Subcutaneous adipose tissue (tissue), 4 donors: ENCODE results near the gene OR10A6. TPM values are rescaled to one million over a fixed set of nuclear protein-coding genes. Genes with fewer than 3 reads are reported as not detected.

Experiments
- small RNA-seq: library from RNA; depleted of rRNA; stranded (forward); fragments of <200 nt; gene quantifications from one replicate; pipeline ENCODE3, GENCODE V24; 2016
- total RNA-seq, 4 donors: library from RNA; depleted of rRNA; stranded (reverse); fragments of >200 nt; gene quantifications; one replicate each; pipeline ENCODE4 v1.1.0, GENCODE V29; 2016

OR10A6 gene
- total RNA-seq, 4 donors from 2014 or later, result not detected

Small RNA genes within 50 kb of the gene (small RNA-seq; reads per million reads assigned to genes)
- not detected for gene COX6CP5
- gene RNU6-943P, result not detected

Other genes with a start within 250 kb of the OR10A6 start
- gene OVCH2, start 224.8 kb downstream of the OR10A6 start, total RNA-seq, result not detected
- not detected for gene OR5P2, start 134.3 kb downstream of the OR10A6 start, total RNA-seq
- gene OR5P3, start 100.4 kb downstream of the OR10A6 start, total RNA-seq, result not detected
- not detected for gene OR10A3, start 10.4 kb upstream of the OR10A6 start, total RNA-seq
- gene NLRP10, start 34.2 kb upstream of the OR10A6 start, total RNA-seq, result not detected
- 100 to 1,000 TPM; 140 to 169 (median 148) TPM for gene EIF3F, start 56.1 kb upstream of the OR10A6 start, total RNA-seq
- 1 to 10 TPM; 4.2 to 9.8 (median 8.4) TPM for gene TUB, start 149.9 kb upstream of the OR10A6 start, total RNA-seq
- gene RIC3, start 237.8 kb upstream of the OR10A6 start, total RNA-seq, result 1 to 10 TPM; 1.5 to 6.4 (median 3.7) TPM